Medulla oblongata (tissue), 1 donor: ENCODE measurements around the gene INPP4A.
A peak's percentile ranks its signal among the peaks of the same experiment; 100 is the strongest.

Experiments used
- DNase-seq: peaks from one replicate; pipeline ENCODE4 v3.0.0-alpha.2; 2015; ENCODE audit errors: extremely low spot score

Gene INPP4A

DNA sequence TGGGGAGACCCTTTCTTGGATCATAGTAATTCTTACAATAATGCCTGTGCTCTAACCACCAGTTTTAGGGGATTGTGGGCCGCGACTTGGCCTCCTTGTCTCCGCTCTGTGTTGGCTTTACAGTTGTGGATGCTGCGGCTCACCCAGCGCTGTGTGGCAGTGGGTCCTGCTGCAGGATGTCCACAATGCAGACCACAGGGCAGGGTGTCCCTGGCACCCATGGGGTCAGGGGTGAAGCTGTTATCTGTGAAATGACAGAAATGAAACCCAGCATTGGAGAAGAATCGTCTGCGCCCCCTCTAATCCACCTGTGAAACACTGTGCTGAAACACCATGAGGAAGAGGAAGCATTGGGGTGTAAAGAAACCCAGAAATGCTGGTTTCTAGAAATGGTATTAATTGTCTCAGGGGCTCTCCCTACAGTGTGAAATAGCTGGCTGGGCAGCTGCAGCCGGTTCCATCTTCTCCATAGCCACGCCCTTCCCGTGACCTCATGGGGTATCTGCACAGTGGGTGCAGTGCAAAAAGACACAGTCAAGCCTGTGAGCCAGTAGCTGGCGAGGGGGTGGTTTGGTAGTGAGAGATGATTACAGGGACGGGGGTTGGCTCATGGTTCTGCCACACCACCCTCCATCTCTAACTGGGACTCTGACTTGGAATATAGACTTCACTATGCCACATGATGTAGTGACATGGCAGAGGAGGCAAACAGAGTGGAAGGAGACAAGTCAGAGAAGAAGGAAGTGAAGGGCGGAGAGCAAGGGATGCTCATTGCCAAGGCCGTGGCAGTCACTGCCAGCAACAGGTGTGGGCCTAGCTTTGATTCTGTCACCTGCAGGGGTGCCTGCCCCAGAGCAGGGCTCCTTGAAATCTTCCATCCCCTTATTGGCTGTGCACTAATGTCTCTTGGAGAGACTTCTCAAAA lies 16.2 kb downstream of the INPP4A start:
- peak; percentile 28 for DNase-seq

- DNase-seq, result peak; percentile 83
These were observed 16.9 kb downstream of the INPP4A start for GRCh38 chr2:98461498-98462049.

- no peak for DNase-seq
These were observed 18.4 kb downstream of the INPP4A start for GRCh38 chr2:98463081-98463481.

- DNase-seq, result no peak
These were observed 18.9 kb downstream of the INPP4A start for GRCh38 chr2:98463551-98463971.

GRCh38 chr2:98463988-98464771 lies 19.5 kb downstream of the INPP4A start:
- no peak for DNase-seq

GRCh38 chr2:98464772-98465310 lies 20.2 kb downstream of the INPP4A start:
- peak; percentile 54 for DNase-seq

GRCh38 chr2:98465456-98466226 lies 21.0 kb downstream of the INPP4A start:
- peak; percentile 64 for DNase-seq

GRCh38 chr2:98467082-98467536 lies 22.5 kb downstream of the INPP4A start:
- no peak for DNase-seq

DNA sequence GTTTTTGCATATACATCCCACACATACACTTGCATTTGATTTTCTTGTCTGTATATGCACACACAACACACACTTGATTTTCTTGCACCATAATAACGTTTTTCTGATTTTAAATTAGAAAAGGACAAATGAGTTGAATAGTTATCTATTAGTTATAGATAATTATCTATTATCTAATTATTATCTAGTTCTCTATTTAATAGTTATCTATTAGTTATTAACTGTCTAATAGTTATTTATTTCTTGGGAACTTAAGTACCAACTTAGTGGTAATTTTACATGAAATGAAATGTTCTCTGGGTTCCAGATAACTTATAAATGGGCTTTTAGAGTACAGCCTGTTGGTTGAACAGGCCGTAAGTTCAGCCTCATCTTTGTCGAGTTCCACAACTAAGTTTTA lies 23.0 kb downstream of the INPP4A start:
- DNase-seq, result no peak

- DNase-seq, result no peak
These were observed 24.1 kb downstream of the INPP4A start for GRCh38 chr2:98468621-98469236.

- DNase-seq, result no peak
These were observed 25.3 kb downstream of the INPP4A start for GRCh38 chr2:98469862-98470544.

DNA sequence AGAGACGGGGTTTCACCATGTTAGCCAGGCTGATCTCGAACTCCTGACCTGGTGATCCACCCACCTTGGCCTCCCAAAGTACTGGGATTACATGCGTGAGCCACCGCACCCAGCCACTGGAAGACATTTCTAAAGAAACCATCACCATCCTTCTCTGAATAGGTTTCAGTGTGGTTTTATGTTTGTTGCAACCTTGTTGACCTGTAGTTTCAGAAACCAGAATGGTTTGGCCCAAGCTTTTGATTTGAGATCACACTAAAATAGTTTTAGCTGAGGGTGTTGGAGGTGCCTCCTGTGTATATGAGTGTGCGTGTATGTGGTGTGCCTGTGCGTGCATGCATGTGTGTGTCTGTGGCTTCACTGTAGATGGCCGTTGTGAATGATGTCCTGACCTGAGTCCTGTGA lies 26.2 kb downstream of the INPP4A start:
- no peak for DNase-seq

GRCh38 chr2:98471402-98472131 lies 26.9 kb downstream of the INPP4A start:
- no peak for DNase-seq

- no peak for DNase-seq
These were observed 27.5 kb downstream of the INPP4A start for GRCh38 chr2:98472132-98472650.

GRCh38 chr2:98472961-98473746 lies 28.5 kb downstream of the INPP4A start:
- DNase-seq, result no peak

DNA sequence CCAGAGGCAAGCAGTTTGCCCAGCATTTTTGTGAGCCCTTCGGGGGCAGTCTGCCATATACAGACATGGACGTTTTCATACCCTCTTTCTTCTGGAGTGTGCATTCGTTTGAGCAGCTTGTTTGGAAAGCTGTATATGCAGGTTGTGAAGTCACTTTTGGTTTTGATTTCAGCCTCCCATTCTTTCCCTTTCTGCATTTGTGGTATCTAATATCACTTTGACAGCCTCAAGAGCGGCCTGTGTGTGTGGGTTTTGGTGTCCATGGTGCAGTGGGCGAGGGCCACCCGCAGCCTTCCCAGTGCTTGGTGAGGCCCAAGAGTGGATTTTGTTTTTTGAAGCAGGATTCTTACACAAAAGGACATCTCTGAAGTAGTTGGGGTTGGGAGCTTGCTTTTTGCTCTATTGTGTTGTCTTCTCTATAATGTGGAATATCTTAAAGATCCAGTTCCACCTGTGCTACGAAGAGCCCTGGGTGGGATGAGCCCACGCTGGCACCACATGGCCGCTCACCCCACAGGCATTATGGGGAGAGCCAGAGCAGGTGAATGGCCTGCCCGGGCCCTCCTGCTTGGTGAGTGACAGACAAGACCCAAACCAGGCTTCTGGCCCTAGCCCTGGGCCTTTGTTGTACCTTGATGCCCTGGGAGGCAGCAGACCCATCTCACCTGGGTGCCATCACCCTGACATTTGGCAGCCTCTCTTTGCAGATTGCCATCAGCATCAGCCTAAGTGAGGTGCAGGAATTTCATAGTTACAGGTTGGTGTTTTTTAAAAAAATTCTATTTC lies 29.5 kb downstream of the INPP4A start:
- DNase-seq, result no peak

GRCh38 chr2:98474979-98475632 lies 30.4 kb downstream of the INPP4A start:
- no peak for DNase-seq
